GM19099 (cell line): ENCODE measurements around the gene CACNA1G.

Source experiments
- POLR2A ChIP-seq: IDR thresholded peaks from 3 replicates; pipeline ENCODE4 v1.6.1; 2011; ENCODE audit warnings: low read depth; ENCODE audit not compliant: insufficient read length; ENCODE audit errors: extremely low read depth

CACNA1G gene

DNA sequence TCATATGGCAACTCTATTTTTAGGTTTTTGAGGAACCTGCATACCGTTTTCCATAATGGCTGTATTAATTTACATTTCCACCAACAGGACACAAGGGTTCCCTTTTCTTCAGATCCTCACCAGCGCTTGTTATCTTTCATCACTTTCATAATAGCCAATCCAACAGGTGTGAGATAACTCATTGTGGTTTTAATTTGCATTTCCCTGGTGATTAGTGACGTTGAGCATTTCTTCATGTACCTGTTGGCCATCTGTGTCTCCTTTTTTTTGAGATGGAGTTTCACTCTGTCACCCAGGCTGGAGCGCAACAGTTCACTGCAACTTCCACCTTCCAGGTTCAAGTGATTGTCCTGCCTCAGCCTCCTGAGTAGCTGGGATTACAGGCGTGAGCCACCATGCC is 38.0 kb downstream of the CACNA1G start:
- TF ChIP-seq POLR2A, result no peak

DNA sequence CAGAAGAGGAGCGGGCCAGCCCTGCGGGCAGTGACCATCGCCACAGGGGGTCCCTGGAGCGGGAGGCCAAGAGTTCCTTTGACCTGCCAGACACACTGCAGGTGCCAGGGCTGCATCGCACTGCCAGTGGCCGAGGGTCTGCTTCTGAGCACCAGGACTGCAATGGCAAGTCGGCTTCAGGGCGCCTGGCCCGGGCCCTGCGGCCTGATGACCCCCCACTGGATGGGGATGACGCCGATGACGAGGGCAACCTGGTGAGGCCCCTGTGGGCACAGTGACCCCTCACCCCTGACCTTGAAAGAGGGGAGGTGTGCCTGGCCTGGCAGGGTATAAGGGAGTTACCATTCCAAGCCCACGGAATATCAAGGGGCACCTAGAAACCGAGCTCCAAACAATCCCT is 39.1 kb downstream of the CACNA1G start:
- no peak for TF ChIP-seq POLR2A

DNA sequence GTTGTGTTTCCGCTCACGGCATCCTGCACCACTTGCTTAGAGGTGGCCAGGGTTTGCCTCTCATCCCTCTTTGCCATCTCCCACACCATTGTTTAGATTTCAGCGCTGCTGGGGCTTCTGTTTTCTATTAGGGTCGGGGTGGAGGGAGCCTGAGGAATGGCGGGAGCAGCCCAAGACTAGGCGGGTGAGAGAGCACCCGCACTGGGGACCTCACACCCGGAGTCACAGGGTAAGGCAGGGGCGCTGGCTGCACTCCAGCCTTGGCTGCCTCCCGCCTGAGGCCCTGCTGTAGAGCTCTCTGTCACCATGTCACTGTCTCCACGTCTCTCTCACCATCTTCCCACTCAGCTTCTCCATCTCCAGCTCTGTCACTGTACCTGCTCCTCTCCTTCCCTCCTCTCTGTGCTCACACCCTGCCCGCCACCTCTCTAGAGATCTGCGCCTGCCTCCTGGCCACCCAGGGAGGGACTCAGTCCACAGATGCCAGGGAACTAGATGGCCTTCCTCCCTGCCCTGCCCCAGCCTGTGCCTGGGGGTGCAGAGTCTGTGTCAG is 41.4 kb downstream of the CACNA1G start:
- TF ChIP-seq POLR2A, result no peak

DNA sequence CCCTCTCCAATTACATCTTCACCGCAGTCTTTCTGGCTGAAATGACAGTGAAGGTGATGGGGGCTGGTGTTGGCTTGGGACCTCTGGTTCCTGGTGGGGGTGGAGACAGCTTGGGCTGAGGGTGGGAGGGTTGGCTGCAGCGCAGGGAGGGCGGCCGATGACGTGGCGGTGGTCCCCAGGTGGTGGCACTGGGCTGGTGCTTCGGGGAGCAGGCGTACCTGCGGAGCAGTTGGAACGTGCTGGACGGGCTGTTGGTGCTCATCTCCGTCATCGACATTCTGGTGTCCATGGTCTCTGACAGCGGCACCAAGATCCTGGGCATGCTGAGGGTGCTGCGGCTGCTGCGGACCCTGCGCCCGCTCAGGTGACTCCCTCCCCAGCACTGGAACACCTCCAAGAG is 42.3 kb downstream of the CACNA1G start:
- no peak for TF ChIP-seq POLR2A

DNA sequence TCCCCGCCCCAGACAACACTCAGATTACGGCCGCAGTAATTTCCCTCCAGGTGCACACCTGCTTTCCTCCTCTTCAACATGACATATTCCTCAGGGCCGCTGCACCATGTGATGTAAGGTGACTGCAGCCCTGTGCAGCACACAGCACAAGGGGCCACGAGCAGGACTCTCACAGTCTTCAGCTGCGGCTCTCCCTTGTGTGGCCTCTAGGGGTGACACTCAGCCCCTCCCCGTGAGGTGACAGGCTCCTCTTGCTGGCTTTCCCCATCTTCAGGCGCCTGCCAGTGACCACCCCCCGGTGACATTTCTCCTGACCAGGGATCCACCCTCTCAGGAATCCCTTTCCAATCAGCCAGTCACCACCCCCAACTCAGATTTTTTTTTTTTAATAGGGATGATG is 42.8 kb downstream of the CACNA1G start:
- TF ChIP-seq POLR2A, result no peak

DNA sequence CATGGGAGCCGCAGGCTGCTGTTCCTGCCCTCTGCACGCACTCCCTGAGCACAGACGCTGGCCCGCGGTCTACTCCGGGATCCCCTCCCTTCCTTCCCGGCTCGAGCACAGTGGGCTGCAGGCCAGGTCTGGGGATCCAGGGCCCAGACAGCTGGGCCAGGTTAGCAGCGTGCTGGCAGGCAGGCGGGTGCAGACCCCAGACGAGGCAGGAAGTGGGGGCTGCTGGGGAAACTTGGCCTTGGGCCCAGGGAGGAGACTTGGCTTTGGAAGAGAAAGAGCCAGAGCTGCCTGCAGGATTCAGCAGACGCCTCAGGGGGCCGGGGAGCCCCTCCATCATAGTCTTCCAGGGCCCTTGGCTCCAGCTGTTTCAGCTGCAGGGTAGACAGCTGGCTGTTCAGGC is 44.0 kb downstream of the CACNA1G start:
- TF ChIP-seq POLR2A, result no peak

DNA sequence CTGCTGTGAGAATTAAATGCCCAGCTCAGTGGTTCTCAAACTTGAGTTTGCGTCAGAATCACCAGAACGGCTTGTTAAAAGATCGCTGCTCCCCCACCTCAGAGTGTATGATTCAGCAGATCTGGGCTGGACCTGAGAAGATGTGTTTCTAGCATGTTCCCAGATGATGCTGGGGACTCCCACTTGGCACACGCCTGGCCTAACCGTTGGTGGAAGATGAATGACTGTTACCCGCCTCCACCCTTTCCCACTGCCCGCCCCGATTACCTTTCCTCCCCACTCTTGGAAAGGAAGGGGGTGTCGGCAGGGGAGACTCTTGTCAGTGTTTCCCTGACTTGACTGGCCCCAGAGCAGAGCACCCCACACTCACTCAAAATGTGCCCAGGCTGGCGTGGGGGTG is 44.9 kb downstream of the CACNA1G start:
- TF ChIP-seq POLR2A, result no peak

DNA sequence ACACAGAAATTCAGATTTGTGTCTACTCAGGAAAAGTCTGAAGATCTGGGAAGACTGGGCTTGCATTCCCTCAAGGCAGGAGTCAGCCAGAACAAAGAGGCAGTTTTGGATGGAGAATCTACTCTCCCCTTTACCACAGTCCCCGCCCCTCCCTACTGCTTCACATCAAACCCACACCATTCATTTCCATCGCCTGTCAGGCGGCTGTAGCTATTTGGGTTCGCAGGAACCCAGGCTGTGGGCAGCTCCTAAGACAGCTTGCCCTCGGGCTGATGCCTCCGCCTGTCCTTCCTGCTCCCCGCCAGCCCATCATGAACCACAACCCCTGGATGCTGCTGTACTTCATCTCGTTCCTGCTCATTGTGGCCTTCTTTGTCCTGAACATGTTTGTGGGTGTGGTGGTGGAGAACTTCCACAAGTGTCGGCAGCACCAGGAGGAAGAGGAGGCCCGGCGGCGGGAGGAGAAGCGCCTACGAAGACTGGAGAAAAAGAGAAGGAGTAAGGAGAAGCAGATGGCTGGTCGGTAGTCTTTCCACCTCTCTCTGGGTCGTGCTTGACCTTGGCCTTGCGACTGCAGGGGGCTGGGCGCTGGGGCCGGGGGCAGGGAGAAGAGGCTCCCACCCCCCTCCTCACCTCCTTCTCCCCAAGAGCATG is 47.1 kb downstream of the CACNA1G start:
- TF ChIP-seq POLR2A, result no peak

DNA sequence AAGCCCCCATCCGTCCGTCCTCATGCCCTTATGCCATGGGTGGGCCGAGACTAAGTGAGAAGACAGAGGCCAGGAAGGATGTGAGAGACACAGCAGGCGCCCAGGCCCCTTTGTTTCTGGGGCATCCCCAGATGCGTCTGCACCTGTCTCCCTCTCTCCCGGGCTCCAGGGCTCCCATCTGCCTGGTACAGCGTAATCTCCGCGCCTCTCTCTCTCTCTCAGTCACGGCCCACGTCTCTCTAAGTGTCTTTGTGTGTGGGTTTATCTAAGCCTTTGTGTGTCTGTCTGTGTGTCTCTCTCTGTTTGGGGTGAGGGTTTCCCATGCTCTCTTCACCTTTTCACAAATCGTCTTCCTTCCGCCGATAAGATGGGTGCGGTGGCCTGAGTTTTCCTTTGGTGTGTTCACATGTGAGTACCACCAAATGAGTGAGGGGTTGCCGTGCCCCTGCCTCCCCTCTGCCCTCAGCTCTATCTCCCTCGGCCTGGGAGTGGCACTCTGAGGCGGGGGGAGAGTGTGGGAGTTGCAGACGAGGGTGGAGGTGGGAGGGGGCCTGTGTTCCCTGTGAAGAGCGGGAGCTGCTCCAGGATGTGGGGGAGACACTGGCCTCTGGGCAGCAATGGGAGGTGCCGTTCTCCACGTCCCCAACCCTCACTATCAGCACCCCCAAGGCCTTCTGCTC is 48.3 kb downstream of the CACNA1G start:
- no peak for TF ChIP-seq POLR2A

DNA sequence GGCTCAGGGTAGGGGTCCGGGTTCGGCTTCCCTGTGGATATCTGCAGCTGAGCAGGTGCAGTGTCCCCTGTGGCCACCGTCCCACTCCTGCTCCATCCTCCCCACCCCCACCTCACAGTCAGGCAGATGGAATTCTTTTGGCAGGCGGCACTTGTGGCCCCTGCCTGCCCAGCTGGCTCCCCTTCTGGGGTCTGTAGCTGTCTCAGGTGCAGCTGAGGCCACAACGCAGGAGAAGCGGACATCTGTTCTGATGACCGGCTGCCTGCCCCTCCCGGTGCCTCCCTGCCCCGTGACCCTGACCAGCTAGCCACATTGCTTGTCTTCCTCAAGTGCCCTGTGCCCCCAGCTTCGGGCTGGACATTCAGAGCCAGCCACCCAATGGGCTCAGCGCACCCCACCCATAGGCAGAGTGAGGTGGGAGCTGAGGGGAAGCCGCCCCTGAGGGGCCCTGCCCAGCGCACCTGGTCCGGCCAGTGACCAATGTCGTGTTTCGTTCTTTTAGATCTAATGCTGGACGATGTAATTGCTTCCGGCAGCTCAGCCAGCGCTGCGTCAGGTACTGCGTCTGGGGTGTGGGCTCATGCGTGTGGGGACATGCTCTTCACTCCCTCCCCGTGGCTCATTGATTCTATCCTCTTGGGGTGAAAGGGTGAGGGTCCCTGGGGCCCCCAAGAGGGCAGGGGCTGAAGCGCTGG is 49.0 kb downstream of the CACNA1G start:
- TF ChIP-seq POLR2A, result no peak

DNA sequence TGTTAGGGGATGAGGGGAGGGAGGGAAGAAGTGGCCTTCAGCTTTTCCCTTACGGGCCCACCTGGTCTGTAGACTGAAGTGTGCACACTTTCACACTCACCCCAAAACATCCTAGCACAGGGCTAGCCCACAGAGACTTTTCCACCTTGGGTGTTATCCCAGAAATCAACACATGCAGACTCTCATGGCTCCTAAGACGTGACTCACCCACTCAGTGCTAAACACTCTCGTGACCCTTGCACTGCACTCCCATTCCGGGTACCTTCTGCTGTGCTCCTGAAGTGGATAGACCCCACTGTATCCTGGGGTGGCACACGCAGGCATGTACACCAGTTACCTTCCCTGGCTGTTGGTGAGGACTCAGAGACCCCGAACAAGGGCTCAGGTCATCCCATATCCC is 51.1 kb downstream of the CACNA1G start:
- no peak for TF ChIP-seq POLR2A

DNA sequence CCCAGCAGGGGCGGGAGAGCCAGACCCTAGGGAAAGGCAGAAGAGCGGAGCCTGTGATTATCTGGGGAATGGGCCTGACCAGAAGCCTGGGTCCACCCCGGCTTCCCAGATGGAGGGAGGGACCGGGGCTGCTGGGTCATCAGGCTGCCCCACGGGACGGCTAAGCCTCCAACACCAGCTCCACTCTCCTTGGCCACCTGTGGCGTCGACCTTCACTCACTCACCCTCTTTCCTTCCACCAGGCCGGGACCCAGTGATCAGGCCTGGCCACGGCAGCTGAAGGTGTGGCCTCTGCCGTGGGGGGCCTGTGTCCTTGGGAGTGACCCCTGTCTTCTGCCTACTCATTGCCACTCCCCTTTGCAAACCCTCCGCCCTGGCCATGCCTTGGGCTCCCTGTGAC is 51.8 kb downstream of the CACNA1G start:
- no peak for TF ChIP-seq POLR2A

DNA sequence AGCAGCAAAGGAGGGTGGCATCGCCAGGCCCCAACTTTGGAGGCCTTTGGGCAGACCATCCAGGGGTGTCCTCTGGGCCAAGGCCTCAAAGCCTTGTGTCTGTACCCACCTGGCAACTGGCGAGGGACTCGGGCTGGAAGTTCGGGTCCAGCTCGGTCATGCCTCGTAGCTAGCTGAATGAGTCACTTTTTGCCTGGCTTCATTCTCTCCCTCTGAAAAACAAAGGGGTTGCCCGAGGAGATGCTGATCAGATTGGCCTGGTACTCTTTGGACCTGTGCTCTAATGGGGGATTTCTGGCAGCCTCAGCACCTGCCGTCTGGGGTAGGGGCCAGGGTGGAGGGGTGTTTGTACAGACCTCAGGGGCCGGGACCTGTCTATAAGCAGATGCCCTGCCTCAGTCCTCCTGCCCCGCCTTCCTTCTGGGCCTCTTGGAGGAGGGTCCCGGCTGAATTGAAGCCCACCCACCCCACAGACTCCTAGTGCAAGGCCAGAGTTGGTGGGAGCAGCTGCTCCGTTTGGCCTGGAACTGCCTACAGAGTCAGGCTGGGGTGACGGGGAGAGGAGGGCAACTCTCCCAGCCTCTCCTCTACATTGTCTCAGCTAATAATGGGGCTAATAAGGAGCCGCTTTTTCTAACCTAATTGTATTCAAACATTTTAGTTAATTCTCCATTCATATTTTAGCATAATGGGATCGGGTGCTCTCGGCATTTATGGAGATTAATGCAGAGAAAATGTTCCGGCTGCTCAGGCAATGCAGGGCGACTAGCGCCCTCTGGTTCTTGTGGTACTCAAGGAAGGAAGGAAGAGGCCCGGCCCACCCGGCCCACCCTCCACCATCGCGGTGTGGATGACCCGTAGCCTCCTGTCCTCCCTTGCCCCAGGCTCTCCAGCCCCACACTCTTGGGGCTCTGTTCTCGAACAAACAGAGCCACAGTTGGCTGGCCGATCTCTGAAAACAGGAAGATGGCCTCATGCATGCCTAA is 52.8 kb downstream of the CACNA1G start:
- no peak for TF ChIP-seq POLR2A

DNA sequence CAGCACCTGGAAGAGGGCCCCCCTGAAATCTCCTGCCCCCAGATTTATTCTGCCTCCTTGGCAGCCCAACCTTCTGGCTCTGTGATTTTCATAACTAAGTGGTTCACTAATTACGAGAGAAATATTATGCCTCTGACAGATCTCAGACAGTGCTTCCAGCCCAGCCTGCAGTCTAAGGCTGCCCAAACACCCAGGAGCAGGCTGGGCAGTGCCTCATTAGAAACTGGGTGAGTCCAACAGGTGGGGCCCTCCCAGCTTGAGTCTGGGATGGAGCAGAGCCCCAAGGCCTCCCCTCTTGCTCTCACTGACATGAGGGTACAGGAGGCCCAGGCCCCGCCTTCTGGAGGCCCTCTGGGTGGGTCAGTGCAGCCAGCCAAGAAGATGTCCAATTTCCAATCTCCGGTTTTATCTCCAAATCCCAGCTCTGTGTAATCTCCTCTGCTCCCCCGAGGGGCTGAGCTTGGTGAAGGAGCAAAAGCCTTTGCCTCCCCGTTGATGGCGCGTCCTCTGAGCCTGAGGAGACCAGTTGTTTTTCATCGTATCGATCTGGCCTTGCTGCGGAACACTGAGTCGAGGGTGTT is 54.0 kb downstream of the CACNA1G start:
- no peak for TF ChIP-seq POLR2A
